CD14-positive monocyte (primary cell): ENCODE data around the gene PDZRN3. TPM values are rescaled to one million over a fixed set of nuclear protein-coding genes. Genes with fewer than 3 reads are reported as not detected.

Source experiments
- DNase-seq, 3 donors: peaks; one replicate each; pipeline ENCODE4 v3.0.0-alpha.2; 2011 to 2022
- H2AFZ ChIP-seq: 2 replicates; pipeline ENCODE4 v1.6.0; 2012; ENCODE audit warnings: mild to moderate bottlenecking, low read depth, low read length, inconsistent platforms; ENCODE audit not compliant: insufficient read depth, poor library complexity, severe bottlenecking
- H3K27ac ChIP-seq, 2 donors: 1 replicate in 1 of 2; 2 replicates in 1 of 2; pipeline ENCODE4 v1.5.1; 2012 to 2013; ENCODE audit warnings: low read length in 2 of 2, control low read depth in 1 of 2, inconsistent platforms in 1 of 2, low read depth in 1 of 2, mild to moderate bottlenecking in 1 of 2
- H3K27me3 ChIP-seq, 2 donors: one replicate each; pipeline versions ENCODE4 v1.6.0 to v1.6.1; 2011 to 2013; ENCODE audit warnings: low read length in 2 of 2; ENCODE audit not compliant: control insufficient read depth in 2 of 2, insufficient read depth in 2 of 2
- H3K36me3 ChIP-seq, 2 donors: replicated peaks in 1 of 2; 1 replicate in 1 of 2; 2 replicates in 1 of 2; pipeline versions ENCODE4 v1.5.1 to v1.6.1; 2012 to 2013; ENCODE audit warnings: low read length in 2 of 2, control low read depth in 1 of 2, inconsistent platforms in 1 of 2, mild to moderate bottlenecking in 1 of 2; ENCODE audit not compliant: insufficient read depth in 2 of 2, control insufficient read depth in 1 of 2
- H3K4me1 ChIP-seq, 2 donors: 1 replicate in 1 of 2; 2 replicates in 1 of 2; pipeline versions ENCODE4 v1.5.1 to v1.6.1; 2012 to 2013; ENCODE audit warnings: low read length in 2 of 2, control low read depth in 1 of 2, inconsistent platforms in 1 of 2, mild to moderate bottlenecking in 1 of 2, moderate library complexity in 1 of 2; ENCODE audit not compliant: insufficient read depth in 2 of 2, control insufficient read depth in 1 of 2
- H3K4me2 ChIP-seq: replicated peaks from 2 replicates; pipeline ENCODE3; 2012; ENCODE audit warnings: low read length, moderate library complexity, mild to moderate bottlenecking; ENCODE audit not compliant: poor library complexity, severe bottlenecking; ENCODE audit errors: extremely low read depth
- H3K4me3 ChIP-seq, 3 experiments: fragments of 200-600 bp in 1 of 3; sonication (generic) in 1 of 3; replicated peaks in 1 of 3; 1 replicate in 2 of 3; 2 replicates in 1 of 3; pipeline ENCODE4 v1.5.1; 2011 to 2013; ENCODE audit warnings: low read length in 3 of 3, mild to moderate bottlenecking in 3 of 3, control low read depth in 2 of 3, low read depth in 2 of 3, inconsistent platforms in 1 of 3, moderate library complexity in 1 of 3
- H3K79me2 ChIP-seq: 2 replicates; pipeline ENCODE4 v1.6.0; 2012; ENCODE audit warnings: mild to moderate bottlenecking, control low read depth, inconsistent platforms, low read length, moderate library complexity; ENCODE audit not compliant: insufficient read depth
- H3K9ac ChIP-seq: 2 replicates; pipeline ENCODE4 v1.6.0; 2017; ENCODE audit warnings: low read length, mild to moderate bottlenecking; ENCODE audit not compliant: insufficient read depth, poor library complexity, severe bottlenecking
- H3K9me3 ChIP-seq, 2 donors: replicated peaks in 1 of 2; 1 replicate in 1 of 2; 2 replicates in 1 of 2; pipeline versions ENCODE4 v1.5.1 to v1.6.1; 2012 to 2013; ENCODE audit warnings: low read length in 2 of 2, control low read depth in 1 of 2; ENCODE audit not compliant: control insufficient read depth in 1 of 2, insufficient read depth in 1 of 2
- H4K20me1 ChIP-seq: 2 replicates; pipeline ENCODE4 v1.6.0; 2012; ENCODE audit warnings: mild to moderate bottlenecking, low read length, control low read depth, moderate library complexity; ENCODE audit not compliant: insufficient read depth
- H3K27ac Mint-ChIP-seq, 7 donors: one replicate each; pipeline ENCODE4 v1.8.0; 2020; ENCODE audit warnings: mild to moderate bottlenecking in 7 of 7, mixed read lengths in 7 of 7, moderate library complexity in 6 of 7, inconsistent platforms in 2 of 7
- H3K27me3 Mint-ChIP-seq, 3 donors: one replicate each; pipeline ENCODE4 v1.8.0; 2021 to 2022; ENCODE audit warnings: low read depth in 3 of 3, mild to moderate bottlenecking in 3 of 3, mixed read lengths in 3 of 3, moderate library complexity in 3 of 3, inconsistent platforms in 1 of 3
- H3K36me3 Mint-ChIP-seq, 2 donors: one replicate each; pipeline ENCODE4 v1.8.0; 2020; ENCODE audit warnings: mixed read lengths in 2 of 2, inconsistent platforms in 1 of 2, mild to moderate bottlenecking in 1 of 2
- H3K4me1 Mint-ChIP-seq: one replicate; pipeline ENCODE4 v1.8.0; 2020; ENCODE audit warnings: mild to moderate bottlenecking, mixed read lengths
- H3K4me3 Mint-ChIP-seq, 2 donors: one replicate each; pipeline ENCODE4 v1.8.0; 2020; ENCODE audit warnings: mild to moderate bottlenecking in 2 of 2, mixed read lengths in 2 of 2, moderate library complexity in 1 of 2
- H3K9me3 Mint-ChIP-seq, 7 donors: one replicate each; pipeline ENCODE4 v1.8.0; 2020 to 2022; ENCODE audit warnings: mixed read lengths in 7 of 7, mild to moderate bottlenecking in 6 of 7, moderate library complexity in 6 of 7, inconsistent platforms in 2 of 7
- CTCF ChIP-seq: fragments of 200-600 bp; IDR thresholded peaks from one replicate; pipeline ENCODE4 v1.8.0; 2022; ENCODE audit warnings: antibody characterized with exemption, mild to moderate bottlenecking
- WGBS: methylation state at CpG from one replicate; pipeline ENCODE4 v1.1.5; 2013; ENCODE audit warnings: missing lambda C conversion rate; ENCODE audit not compliant: insufficient coverage; 5-methylcytosine and 5-hydroxymethylcytosine counted together
- intact Hi-C, 2 donors: fragments of 100-400 bp; cut with micrococcal nuclease; formaldehyde crosslinking; loops; one replicate each; pipeline versions ENCODE4 v1.15.0 to v1.15.1; 2023
- polyA plus RNA-seq, 3 donors: library from polyadenylated mRNA; depleted of rRNA in 1 of 3; unstranded in 2 of 3; stranded (reverse) in 1 of 3; fragments of 300-500 nt in 2 of 3; fragments of >200 nt in 1 of 3; fragmentation: Illumina TruSeq in 2 of 3; gene quantifications; 1 replicate in 2 of 3; 2 replicates in 1 of 3; pipeline ENCODE4 v1.2.3, GENCODE V29; 2012 to 2021

PDZRN3 gene
- polyA plus RNA-seq, 3 donors = not detected

GRCh38 chr3:73349657-73350056 is 275.1 kb downstream of the PDZRN3 start:
- H3K27me3 ChIP-seq = peaks cover 0 to 4% of the 10 kb centered on the region in 2 donors
- WGBS = 100% methylated on average over 1 of the region's 4 CpGs
- TF ChIP-seq CTCF = no peak
- intact Hi-C loops = no loop called here
- no peak overlapping the region for H2AFZ ChIP-seq
- no peaks in the 10 kb centered on the region for H3K9me3 ChIP-seq
- no peak for DNase-seq
- H3K4me1 ChIP-seq = no peaks in the 10 kb centered on the region
- Mint-ChIP-seq H3K4me1 (no peaks in the 10 kb centered on the region), H3K36me3 (no peaks in the 10 kb centered on the region), H3K27ac (no peak overlapping the region), H3K9me3 (peaks cover 0 to 3% (median 0%) of the 10 kb centered on the region in 7 donors), H3K27me3 (peaks cover 7 to 10% (median 7%) of the 10 kb centered on the region in 3 donors), H3K4me3 (no peak overlapping the region)
- no peak overlapping the region for H3K9ac ChIP-seq
- no peaks in the 10 kb centered on the region for H3K36me3 ChIP-seq
- no peak overlapping the region for H3K4me2 ChIP-seq
- H4K20me1 ChIP-seq = no peaks in the 10 kb centered on the region
- no peaks in the 10 kb centered on the region for H3K79me2 ChIP-seq
- H3K27ac ChIP-seq = no peak overlapping the region
- no peak overlapping the region for H3K4me3 ChIP-seq

- peaks cover 0 to 16% of the 10 kb centered on the region in 2 donors for H3K9me3 ChIP-seq
- Mint-ChIP-seq H3K27me3 (peaks cover 2 to 4% (median 4%) of the 10 kb centered on the region in 3 donors), H3K27ac (no peak overlapping the region), H3K9me3 (peaks cover 6 to 20% (median 17%) of the 10 kb centered on the region in 7 donors), H3K4me3 (no peak overlapping the region), H3K36me3 (no peaks in the 10 kb centered on the region), H3K4me1 (no peaks in the 10 kb centered on the region)
- H3K4me3 ChIP-seq = no peak overlapping the region
- H2AFZ ChIP-seq = no peak overlapping the region
- H3K9ac ChIP-seq = no peak overlapping the region
- H3K27me3 ChIP-seq = no peaks in the 10 kb centered on the region
- H3K36me3 ChIP-seq = no peaks in the 10 kb centered on the region
- H3K4me1 ChIP-seq = no peaks in the 10 kb centered on the region
- no peak overlapping the region for H3K4me2 ChIP-seq
- WGBS = no CpG with 5 or more reads among the region's 1 CpG
- intact Hi-C loops = no loop called here
- TF ChIP-seq CTCF = no peak
- DNase-seq = no peak
- H3K27ac ChIP-seq = no peak overlapping the region
- no peaks in the 10 kb centered on the region for H4K20me1 ChIP-seq
- H3K79me2 ChIP-seq = no peaks in the 10 kb centered on the region
Measured at GRCh38 chr3:73342077-73342476, 282.7 kb downstream of the PDZRN3 start.
